GM21717 (cell line): ENCODE results near the gene PPIL4.

Experiments
- ATAC-seq: cut with Tn5 transposase; IDR thresholded peaks from one replicate; pipeline ENCODE4 v1.9.1; 2021; ENCODE audit warnings: mild to moderate bottlenecking, moderate library complexity; ENCODE audit not compliant: unreplicated experiment

PPIL4 gene

DNA sequence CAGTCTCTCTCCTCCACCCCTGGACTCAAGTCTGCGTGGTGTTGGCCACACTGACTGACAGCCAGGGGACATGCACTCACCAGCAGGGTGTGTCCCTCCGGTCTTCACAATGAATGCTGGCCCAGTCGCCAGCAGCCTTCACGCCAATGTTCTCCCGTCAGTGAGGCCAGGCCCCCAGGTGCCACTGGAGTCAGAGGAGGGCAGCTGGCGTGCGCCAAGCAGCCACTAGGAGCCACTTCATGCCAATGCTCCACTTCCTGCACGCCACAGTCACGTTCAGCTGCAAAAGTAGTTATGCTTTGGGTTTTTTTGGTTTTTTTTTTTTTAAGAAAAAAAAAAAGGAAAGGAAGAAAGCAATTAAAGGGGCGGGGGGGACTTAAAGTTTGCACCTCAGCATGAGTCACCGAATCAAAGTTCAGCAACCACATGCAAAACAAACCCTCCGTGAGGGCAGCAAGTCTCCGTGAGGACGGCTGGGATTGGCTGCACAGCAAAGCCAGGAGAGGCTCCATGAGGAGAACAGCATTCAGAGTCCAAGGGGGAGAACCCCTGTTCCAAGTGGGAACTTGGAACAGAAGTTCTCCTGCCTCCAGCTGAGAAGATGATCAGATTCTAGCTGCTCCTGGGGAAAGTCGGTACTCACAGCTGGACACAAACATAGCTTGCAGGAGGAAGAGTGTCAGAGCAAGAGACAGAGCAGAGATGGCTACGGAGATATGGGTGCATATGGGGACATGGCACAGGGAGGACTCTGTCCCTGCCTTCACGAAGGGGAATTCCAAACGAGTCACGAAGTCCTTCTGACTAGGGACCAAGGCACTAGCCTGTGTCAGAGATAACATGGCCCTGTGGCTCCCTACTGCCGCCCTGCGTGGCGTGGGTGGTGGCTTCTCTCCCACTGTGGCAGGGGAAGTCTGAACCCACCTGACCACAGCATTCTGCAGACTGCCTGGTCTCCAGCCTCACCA, 60.8 kb downstream of the PPIL4 start, which contains the start of gene ZC3H12D:
TSS of gene ZC3H12D (minus strand) at position 282 of the 968 bp plus-strand sequence. CDS start 10,471 bp downstream, outside the sequence.
- ATAC-seq = peak; percentile 43

DNA sequence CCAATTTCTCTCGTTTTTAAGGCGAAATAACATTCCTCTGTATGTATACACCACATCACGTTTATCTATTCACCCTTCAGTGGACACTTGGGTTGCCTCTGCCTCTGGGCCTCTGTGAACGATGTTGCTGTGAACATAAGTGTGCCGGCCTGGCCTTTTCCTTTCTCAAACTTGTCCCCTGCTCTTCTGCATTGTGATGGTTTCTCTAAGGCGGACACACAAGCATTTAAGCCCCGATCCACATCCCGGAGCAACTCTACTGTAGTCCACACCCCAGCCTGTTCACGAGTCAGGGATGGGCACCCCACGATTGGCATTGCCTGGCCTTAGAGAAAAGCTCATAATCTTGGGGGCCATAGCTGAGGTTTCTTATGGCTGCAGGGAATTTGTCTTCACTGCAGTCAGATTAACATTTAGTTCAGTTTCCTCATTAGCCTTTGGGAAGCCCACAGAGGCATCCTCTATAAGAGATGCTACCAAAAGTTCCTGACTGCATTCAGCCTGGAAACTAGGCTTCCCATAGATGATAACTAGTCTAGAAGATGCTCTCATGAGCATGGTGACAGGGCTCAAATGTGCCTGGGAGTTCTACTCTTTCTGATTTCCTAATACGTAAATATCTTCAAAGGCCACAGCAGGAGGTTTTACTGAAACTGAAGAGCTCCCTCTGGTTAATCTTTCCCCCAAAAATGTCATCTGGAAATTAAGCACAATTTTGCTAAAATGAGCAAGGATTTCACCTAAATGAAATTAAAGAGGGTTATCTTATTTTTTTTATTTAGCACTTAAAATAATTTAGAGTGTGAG, 61.8 kb downstream of the PPIL4 start:
- no peak for ATAC-seq

DNA sequence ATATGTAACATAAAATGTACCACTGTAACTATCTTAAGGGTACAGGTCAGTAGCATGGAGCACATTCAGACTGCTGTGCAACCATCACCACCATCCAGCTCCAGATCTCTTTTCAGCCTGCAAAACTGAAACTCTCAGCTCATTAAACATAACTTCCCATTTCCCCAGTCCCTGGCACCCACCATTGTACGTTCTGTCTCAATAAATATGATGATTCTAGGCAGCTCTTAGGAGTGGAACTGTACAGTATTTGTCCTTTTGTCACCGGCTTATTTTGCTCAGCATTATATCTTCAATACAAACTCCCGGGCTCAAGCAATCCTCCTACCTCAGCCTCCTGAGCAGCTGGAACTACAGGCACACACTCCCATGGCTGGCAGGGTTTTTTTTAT, 62.5 kb downstream of the PPIL4 start:
- no peak for ATAC-seq

DNA sequence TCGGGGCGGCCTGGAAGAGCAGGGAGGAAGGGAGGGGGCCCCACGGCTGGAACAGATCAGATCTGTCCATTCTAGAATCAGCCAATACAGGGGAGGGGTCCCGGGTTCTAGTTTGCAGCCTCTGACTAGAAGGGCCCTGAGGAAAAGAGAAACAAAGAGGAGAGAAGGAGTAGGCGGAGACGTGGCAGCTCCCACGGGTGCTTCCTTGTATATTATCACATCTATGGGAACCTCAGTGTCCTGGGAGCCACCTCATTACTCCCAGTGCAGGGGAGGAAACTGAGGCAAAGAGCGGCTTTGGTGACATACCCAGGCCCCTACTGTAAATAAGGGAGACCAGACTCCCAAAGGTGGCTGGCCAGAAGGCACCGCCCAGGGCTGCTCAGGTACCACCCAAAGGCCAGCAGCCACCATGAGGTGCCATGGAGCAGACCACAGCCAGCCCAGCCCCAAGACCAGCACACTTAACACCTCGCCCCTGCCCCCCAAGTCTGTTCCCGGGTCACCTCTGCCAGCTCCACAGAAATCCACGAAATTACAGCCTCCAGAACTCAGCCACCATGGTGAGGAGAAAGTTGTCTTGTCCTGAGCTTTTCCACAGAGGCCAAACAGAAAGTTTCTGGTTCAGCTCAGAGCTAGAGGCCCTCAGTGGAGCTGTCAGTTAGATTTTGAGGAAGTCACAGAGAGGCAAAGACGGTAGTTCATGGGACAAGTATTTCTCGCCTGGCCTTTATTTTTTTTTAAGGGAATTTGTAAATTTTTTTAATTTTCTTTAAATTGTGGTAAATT, 63.1 kb downstream of the PPIL4 start:
- ATAC-seq = no peak

DNA sequence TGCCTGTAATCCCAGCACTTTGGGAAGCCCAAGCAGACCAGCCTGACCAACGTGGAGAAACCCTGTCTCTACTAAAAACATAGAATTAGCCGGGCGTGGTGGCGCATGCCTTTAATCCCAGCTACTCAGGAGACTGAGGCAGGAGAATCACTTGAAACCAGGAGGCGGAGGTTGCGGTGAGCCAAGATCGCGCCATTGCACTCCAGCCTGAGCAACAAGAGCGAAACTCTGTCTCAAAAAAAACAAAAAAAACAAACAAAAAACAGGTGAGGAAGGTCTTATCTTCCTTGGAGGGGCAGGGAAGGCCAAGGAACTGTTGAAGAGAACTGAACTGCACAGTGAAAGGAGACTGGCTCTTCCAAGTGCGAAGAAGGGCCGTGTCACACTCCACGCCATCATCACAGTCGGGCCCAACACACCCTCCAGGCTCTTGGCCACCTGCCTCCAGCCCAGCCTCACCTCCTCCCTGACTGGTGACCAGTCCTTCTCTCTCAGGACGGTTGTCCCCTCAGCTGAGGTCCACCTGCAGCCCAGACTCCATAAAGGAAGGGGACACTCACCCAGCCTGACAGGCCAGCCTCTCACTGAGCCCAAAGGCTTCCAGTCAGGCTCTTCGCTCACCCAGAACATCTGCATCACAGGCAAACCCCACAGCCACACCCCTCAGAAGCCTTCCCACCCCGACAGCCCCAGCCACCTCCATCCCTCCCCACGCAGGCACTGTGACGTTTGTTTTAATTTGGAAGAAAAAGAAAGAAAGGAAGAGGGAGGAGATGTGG, 65.2 kb downstream of the PPIL4 start:
- ATAC-seq = no peak

DNA sequence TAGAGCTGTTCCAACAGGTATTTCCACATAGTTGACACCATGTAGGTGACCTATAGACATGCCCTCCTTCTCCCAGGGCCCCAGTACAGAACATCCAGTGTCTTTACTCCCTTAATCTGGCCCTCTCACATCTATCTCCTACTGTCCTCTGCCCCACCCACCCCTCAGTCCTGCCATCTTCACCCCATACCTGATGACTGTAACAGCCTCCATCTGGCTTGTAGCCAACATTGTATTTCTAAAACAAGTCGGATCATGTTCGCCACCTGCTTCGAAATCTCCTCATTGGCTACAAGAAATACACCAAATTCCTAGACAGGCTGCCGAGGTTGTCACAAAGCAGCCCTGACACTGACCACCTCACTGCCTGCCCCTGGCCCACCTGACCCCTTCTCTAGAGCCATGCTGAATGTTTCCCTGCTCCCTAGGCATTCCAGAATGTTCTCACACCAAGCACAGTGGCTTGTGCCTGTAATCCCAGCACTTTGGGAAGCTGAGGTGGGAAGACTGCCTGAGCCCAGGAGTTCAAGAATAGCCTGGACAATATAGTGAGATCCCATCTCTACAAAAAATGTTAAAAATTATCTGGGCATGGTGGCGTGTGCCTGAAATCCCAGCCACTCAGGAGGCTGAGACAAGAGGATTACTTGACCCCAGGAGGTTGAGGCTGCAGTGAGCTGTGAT, 67.1 kb downstream of the PPIL4 start:
- no peak for ATAC-seq

GRCh38 chr6:149477544-149477943, 68.3 kb downstream of the PPIL4 start:
- no peak for ATAC-seq

GRCh38 chr6:149476789-149477455, 68.9 kb downstream of the PPIL4 start:
- ATAC-seq = no peak

- peak; percentile 33 for ATAC-seq
Measured at GRCh38 chr6:149474108-149474935, 71.5 kb downstream of the PPIL4 start.

GRCh38 chr6:149473080-149474052, 72.5 kb downstream of the PPIL4 start:
- no peak for ATAC-seq

- no peak for ATAC-seq
Measured at GRCh38 chr6:149472241-149472640, 73.6 kb downstream of the PPIL4 start.

GRCh38 chr6:149471801-149472200, 74.0 kb downstream of the PPIL4 start:
- ATAC-seq = peak; percentile 35

- no peak for ATAC-seq
Measured at GRCh38 chr6:149470948-149471347, 74.9 kb downstream of the PPIL4 start.

DNA sequence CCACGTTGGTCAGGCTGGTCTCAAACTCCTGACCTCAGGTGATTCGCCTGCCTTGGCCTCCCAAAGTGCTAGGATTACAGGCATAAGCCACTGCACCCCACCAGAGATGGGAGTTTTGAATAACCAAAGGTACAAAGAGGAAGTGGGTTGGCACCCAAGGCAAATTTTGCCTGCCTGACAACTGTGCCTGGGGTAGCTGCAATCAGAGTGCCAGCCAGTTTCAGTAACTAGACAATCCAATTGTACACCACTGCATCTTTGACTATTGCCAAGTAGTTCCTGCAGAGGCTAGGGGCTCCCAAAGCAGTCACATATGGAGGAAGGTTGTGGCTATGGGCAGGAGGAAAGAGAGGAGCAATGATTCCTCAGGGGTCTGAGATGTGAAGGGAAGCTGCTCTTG, 77.7 kb downstream of the PPIL4 start:
- ATAC-seq = peak; percentile 27

- ATAC-seq = no peak
Measured at GRCh38 chr6:149467265-149467664, 78.6 kb downstream of the PPIL4 start.

DNA sequence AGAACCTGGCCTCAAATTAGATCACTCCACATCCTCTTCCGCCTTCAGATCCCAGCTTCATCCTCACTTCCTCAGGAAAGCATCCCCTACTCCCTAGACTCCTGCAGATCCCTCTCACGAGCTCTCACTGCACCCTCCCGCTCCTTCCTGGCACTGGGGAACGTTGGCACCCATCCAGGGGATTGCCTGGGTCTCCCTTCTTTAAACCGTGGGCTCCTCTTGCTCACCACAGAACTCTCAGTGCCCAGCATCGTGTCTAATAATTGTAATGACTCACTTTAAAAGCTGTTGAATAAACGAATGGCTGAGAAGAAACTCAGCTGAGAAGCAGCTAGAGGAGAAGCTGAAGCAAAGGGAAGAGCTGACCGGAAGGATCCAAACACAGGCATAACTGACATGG, 81.4 kb downstream of the PPIL4 start:
- ATAC-seq = no peak

DNA sequence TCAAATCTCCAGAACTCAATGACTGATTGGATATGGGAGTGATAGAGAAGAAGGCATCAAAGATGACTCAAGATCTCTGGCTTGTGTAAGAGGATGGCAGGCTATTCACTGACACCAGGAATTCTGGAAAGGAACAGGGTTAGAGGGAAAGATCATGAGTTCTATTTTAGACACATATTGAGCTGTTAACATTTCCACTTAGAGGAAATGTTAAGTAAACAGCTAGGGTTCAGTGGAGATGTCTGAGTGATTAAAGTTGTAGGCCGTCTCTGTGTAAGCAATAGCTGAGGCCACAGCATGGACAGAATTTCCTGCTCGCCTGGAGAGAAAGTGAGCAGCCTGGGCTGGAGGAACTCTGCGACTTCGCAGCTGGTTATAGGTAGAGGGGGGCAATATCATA, 82.1 kb downstream of the PPIL4 start:
- no peak for ATAC-seq
